HG02870 (cell line): ENCODE measurements around the gene CBL.
"Not testable (repeated sequence)": the region's sequence is repeated elsewhere in the genome, so short reads cannot be mapped to it uniquely, and the experiment has no call there.

Source experiments
- ATAC-seq: cut with Tn5 transposase; IDR thresholded peaks from one replicate; pipeline ENCODE4 v1.9.1; 2021; ENCODE audit warnings: mild to moderate bottlenecking, moderate library complexity; ENCODE audit not compliant: unreplicated experiment

The CBL gene

DNA sequence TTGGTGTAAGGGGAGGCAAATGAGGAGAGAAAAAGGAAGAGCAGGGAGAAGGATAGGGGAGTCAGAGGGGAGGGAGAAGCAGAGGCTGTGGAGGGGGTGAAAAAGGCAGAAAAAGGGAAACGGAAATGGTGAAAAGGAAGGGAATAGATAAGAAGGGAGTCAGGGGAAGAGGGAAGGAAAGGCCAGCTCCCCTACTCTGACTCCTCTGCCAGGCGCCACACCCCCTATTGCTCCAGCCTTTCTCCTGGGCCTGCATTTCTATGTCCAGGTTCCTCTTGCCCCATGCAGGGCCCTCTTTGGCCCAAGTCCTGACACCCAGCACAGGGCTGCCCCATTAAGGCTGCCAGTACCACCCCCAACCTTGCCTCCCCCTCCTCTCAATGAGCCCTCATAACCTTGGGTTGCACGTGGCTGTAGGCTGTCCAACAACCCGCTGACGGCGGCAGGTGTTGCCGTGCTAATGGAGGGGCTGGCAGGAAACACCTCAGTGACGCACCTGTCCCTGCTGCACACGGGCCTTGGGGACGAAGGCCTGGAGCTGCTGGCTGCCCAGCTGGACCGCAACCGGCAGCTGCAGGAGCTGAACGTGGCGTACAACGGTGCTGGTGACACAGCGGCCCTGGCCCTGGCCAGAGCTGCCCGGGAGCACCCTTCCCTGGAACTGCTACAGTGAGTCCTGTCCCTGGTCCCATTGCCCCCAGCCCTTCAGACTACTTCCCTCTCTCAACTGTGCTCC, 24.3 kb upstream of the CBL start:
- no peak for ATAC-seq

DNA sequence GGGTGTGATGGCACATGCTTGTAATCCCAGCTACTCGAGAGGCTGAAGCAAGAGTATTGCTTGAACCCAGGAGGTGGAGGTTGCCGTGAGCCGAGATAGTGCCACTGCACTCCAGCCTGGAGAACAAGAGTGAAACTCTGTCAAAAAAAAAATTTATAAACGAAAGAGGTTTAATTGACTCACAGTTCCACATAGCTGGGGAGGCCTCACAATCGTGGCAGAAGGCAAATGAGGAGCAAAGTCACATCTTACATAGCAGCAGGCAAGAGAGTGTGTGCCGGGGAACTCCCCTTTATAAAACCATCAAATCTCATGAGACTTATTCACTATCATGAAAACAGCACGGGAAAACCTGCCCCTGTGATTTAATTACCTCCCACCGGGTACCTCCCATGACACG, 21.7 kb upstream of the CBL start:
- ATAC-seq, result not testable (repeated sequence)

- ATAC-seq, result no peak
Observed at GRCh38 chr11:119185981-119186634, 20.0 kb upstream of the CBL start.

DNA sequence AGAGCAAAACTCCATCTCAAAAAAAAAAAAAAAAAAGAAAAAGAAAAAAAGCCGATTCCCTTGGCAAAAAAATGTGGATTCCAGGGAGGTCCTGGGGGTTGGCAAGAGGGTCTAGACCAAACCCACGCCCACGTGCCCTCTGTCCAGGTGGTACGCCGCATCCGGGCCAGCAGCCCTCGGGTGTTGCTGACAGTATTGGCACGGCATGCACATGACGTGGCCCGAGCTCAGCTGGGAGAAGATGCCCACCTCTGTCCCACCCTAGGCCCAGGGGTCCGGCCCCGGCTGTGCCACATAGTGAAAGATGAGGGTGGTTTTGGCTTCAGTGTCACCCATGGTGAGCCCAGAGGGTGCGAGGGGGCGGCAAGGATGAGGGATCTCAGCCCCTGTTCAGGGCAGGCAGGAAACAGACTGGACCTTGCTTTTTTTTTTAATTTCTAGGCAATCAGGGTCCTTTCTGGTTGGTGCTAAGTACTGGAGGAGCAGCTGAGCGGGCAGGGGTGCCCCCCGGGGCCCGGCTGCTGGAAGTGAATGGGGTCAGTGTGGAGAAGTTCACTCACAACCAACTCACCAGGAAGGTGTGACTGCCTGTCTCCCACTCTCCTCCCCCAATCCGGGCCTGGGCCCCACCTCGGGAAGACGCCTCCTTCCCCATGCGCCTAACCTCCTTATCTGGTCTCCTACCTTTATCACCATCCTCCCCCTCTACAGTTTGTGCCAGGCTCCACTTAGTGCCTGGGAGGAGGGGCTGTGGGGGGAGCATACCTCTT, 18.8 kb upstream of the CBL start:
- no peak for ATAC-seq

DNA sequence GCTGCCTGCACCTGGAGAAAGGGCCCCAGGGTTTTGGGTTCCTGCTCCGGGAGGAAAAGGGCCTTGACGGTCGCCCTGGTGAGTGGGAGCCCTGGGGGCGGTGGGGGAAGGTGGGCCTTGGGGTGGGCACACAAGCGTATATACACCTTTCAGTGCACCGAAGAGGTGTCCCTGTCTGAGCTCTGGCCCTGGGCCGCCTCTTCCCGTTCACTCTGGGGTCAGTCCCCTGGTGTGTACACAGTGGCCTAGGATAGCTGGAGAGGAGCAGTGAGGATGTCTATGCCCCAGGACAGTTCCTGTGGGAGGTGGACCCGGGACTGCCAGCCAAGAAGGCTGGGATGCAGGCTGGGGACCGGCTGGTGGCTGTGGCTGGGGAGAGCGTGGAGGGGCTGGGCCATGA, 18.1 kb upstream of the CBL start:
- no peak for ATAC-seq

GRCh38 chr11:119188887-119189286, 17.3 kb upstream of the CBL start:
- ATAC-seq, result no peak

GRCh38 chr11:119189393-119189792, 16.7 kb upstream of the CBL start:
- no peak for ATAC-seq

DNA sequence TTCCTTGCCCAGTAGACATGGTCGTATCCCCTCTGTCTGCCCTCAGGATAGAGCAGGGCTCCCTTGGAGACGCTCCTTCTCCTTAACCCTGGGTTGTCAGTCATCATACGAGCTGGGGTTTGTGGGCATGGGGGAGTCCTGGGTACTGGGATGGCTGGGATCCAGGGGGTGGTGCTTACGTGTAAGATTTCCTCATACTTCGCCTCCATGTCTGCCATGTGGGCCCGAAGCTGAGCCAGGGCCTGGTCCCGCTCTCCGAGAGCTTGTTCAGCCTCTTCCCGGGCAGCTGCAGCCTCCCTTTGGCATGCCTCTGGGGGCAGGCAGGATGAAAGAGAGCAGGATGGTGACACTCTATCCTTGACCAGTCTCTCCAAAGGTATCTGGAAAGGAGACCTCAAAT, 15.6 kb upstream of the CBL start:
- ATAC-seq, result no peak

- not testable (repeated sequence) for ATAC-seq
Observed at GRCh38 chr11:119191265-119191664, 14.9 kb upstream of the CBL start.

DNA sequence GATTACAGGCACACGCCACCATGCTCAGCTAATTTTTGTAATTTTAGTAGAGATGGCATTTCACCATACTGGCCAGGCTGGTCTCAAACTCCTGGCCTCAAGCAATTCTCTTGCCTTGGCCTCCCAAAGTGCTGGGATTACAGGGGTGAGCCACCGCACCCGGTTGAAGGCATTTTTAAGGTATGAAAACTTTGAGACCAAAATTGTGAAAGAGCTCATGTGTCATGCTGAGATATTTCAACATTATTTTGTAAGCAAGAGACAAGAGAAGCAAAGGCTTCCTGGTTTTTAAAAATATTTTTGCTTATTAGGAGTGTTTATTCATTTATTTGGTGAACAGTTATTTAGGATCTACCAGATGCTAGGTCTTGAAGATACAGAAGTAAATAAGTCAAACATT, 14.0 kb upstream of the CBL start:
- no peak for ATAC-seq

DNA sequence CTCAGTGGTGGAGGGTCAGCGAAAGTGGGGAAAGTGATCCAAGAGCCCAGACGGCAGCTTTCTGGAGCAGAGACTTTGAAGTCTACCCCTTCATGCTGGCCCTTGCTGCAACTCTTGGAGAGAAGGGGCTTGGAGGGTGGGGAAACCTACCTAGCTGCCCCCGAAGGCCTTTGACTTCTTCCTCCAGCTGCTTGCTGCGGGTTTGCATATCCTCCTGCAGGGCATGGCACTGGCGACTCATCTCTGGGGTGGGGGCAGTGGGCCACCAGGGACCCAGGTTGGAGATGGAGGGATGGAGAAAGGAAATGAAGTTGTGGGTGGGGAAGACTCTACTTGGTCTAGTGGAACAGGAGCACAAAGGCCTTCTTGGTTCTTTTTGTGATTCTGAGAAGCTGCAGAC, 13.1 kb upstream of the CBL start:
- no peak for ATAC-seq

- ATAC-seq, result no peak
Observed at GRCh38 chr11:119193626-119194025, 12.5 kb upstream of the CBL start.

DNA sequence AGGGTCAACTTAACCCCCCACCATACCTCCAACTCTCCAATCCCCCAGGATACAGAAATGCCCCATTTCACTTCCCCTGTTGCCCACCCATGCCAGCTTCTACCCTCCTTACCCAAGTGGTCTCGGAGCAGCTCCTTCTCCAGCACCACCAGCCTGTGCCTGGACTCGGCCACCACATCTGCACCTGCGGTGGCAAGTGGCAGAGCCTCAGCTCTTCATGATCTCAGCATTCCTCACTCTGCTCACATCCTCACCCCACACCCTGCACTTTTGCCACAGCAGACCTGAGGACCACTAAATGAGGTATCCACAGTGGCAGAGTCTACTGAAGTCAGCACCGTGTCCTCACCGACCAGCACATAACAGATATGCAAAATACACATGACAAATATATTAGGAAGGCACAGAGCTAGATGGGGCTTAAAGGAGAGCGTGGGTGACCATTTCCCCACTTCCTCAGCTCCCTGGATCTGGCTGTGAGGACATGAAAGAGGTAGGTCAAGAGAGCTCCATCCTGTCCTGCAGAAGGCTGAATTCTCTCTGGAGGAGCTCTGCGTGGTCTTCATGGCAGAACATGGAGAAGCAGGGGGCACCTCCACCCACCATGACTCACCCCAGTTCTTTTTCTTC, 11.2 kb upstream of the CBL start:
- no peak for ATAC-seq

DNA sequence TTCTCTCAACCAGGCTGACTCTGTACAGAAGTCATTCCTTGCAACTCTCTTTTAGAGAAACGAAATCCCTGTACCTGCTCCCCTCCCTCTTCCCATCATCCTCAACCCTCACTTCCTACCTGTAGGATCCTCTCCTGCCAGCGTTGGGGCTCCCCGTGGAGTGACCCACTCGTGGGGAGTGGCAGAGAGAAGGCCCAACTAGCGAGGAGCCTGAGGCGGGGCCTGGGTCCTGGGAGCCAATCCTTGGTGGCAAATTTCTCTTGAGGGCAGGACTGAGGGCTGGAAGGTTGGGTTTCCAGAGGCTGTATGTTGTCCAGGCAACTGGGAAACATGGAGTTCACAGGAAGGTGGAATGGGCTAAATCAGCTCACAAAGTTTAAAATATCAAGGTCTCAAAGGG, 10.5 kb upstream of the CBL start:
- no peak for ATAC-seq

DNA sequence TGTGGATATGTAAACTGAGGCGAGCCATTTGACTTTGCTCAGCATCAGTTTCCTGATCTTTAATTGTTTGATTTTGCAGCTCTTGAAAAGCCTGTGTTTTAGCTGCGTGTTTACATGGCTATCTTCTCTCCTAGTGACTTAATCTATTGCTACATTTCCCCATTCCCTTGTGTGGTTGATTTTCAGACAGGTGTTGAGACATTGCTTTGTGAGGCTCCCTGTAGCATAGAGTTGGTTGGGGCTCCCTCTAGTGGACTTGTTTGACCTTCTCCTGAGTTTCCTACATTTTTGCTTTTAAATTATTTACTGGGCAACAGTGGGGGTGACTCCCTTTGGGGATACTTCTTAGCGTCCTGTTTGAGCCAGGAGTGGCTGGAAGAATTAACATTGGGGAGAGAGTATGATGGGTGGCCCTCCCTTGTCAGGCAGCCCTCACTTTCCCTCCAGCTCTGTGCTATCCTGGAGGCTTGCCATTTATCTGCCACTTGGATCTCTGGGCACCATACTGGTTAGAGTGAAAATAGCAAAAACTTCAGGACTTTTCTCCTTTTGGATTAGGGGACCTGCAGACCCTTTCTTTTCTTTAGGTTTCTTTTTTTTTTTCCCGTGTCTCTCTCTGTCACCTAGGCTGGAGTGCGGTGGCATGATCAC, 9.2 kb upstream of the CBL start:
- ATAC-seq, result no peak

DNA sequence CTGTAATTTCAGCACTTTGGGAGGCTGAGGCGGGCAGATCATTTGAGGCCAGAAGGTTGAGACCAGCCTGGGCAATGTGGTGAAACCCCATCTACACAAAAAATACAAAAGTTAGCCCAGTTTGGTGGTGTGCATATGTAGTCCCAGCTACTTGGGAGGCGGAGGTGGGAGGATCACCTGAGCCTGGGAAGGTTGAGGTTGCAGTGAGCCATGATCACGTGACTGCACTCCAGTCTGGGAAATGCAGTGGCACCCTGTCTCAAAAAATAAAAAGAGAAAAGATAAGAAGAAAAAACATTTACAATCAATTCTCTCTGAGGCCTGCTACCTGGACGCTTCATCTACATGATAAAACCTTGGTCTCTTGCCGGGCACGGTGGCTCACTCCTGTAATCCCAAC, 7.2 kb upstream of the CBL start:
- ATAC-seq, result no peak

DNA sequence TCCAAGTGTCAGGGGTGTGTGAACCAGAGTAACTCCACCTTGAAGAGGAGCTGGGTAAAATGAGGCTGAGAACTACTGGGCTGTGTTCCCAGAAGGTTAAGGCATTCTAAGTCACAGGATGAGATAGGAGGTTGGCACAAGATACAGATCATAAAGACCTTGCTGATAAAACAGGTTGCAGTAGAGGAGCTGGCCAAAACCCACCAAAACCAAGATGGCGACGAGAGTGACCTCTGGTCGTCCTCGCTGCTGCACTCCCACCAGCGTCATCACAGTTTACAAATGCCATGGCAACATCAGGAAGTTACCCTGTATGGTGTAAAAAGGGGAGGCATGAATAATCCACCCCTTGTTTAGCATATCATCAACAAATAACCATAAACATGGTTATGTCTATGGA, 4.9 kb upstream of the CBL start:
- not testable (repeated sequence) for ATAC-seq

GRCh38 chr11:119202554-119202953, 3.6 kb upstream of the CBL start:
- ATAC-seq, result no peak

DNA sequence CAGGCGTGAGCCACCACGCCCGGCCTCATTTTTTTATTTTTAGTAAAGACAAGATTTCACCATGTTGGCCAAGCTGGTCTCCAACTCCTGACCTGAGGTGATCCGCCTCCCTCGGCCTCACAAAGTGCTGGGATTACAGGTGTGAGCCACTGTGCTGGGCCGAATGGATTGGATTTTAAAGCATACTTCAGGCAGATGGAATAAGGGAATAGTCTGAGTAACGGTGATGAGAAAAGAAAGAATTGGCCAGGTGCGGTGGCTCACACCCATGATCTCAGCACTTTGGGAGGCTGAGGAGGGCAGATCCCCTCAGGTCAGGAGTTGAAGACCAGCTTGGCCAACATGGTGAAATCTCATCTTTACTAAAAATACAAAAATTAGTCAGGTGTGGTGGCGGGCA, 2.1 kb upstream of the CBL start:
- ATAC-seq, result no peak

DNA sequence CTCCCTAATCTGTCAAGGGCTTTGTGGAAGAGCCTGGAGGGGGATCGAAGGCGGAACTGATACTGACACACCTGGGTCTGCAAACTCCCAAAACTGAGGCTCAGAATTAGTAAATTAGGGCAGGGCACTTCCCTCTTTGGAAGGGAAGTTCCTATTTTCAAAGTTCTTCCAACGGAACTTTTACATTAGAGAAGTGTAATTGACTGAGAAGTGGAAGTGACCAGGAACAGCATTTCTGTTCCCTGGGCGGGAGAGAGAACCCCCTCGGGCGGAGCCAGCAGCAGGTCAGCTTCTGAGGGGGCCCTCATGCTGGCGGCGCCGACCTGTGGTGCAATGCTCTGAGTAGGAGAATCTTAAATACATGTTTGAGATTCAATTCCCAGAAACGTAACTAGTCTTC, 1.1 kb upstream of the CBL start:
- ATAC-seq, result no peak
